GM12865 (cell line): ENCODE results near the gene AGAP5.
"Not testable (repeated sequence)": the region's sequence is repeated elsewhere in the genome, so short reads cannot be mapped to it uniquely, and the experiment has no call there.

Experiments
- DNase-seq: peaks from one replicate; pipeline ENCODE4 v3.0.0; 2010; ENCODE audit warnings: low read depth
- H3K4me3 ChIP-seq: 2 replicates; pipeline ENCODE4 v1.5.1; 2011; ENCODE audit warnings: mild to moderate bottlenecking, low read depth, low read length, control low read depth
- CTCF ChIP-seq: IDR thresholded peaks from 2 replicates; pipeline ENCODE4 v1.5.1; 2011; ENCODE audit warnings: low read length, control low read depth, low read depth, inconsistent platforms; ENCODE audit not compliant: insufficient read depth; ENCODE audit errors: missing control alignments

Gene AGAP5

DNA sequence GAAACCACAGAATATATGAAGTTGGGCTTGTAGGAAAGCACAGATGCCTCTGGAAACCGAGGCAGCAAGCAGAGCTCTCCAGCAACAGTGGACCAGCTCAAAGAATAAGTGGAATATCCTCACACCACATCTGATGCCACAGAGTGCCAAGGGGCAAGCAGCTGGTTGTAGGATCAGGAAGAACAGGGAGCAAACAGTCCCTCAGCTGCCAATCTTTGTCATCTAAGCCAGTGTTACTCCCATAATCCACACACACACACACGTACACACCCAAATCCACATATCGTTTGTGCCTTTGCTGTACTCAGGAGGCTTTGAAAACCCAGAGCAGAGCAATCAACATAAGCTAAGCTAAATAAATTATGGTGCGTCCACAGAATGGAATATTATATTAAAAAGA is 25.6 kb upstream of the AGAP5 start:
- TF ChIP-seq CTCF, result no peak
- no peak for DNase-seq
- no peak overlapping the region for H3K4me3 ChIP-seq

- H3K4me3 ChIP-seq, DNase-seq: not testable (repeated sequence)
Observed at GRCh38 chr10:73720561-73720960, 22.7 kb upstream of the AGAP5 start.

GRCh38 chr10:73717556-73717955 is 19.6 kb upstream of the AGAP5 start:
- no peak for TF ChIP-seq CTCF
- H3K4me3 ChIP-seq, result no peak overlapping the region
- DNase-seq, result no peak

DNA sequence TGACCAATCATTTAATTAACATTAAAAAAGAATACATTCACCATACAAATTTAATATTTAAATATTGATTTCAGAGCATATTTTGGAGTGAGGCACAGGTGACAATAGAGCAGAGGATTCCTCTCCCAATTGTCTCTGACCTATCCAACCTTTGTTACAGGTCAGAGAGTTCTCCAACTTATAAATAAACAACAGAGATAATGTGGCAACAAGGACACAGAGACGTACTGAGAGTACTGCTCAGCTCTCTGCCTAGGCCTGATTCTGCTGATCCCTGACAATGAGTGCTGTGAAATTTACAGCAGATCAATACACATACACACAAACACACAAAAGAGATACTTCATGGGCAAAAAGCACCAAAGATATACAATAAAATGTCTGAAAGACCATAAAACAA is 18.3 kb upstream of the AGAP5 start:
- no peak for DNase-seq
- H3K4me3 ChIP-seq, result no peak overlapping the region
- no peak for TF ChIP-seq CTCF

- H3K4me3 ChIP-seq, DNase-seq: not testable (repeated sequence)
Observed at GRCh38 chr10:73715179-73716156, 17.6 kb upstream of the AGAP5 start.

GRCh38 chr10:73714483-73714882 is 16.6 kb upstream of the AGAP5 start:
- not testable (repeated sequence) for H3K4me3 ChIP-seq, DNase-seq

GRCh38 chr10:73713912-73714311 is 16.0 kb upstream of the AGAP5 start:
- DNase-seq, H3K4me3 ChIP-seq: not testable (repeated sequence)

DNA sequence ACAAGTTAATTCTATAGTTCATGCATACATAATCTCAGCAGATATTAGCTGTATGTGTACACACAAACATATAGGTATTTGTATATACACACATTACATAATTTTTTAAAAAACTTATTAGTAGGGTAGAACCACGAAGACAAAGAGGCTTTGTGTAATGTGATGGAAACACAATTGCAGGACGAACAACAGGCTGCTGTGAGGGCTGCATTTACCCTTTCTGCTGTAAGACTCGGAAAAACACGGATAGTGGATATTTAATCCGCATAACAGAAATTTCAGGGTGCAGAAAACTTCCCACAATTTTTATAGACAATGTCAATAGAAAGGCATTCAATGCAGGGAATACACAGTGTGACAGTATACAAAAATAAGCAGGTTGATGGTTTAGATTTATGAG is 13.8 kb upstream of the AGAP5 start:
- DNase-seq, H3K4me3 ChIP-seq: not testable (repeated sequence)

DNA sequence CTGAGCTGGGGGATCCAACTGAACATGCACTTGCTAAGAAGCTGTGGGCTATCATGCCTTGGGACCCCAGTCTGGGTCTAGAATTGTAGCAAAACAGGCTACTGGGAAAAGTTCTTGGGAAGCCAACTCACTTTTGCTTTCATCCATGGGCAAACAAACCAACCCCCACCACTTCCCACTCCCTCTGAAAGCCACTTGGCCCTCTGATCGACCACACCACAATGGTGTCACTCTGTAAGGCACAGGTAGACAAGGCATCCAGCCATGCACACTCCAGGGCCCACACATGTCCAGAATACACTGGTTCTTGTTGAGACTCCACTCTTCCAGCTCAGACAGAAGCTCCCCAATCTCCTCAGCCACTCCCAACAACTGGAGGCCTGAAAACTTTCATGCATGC is 10.2 kb upstream of the AGAP5 start:
- not testable (repeated sequence) for H3K4me3 ChIP-seq, DNase-seq

DNA sequence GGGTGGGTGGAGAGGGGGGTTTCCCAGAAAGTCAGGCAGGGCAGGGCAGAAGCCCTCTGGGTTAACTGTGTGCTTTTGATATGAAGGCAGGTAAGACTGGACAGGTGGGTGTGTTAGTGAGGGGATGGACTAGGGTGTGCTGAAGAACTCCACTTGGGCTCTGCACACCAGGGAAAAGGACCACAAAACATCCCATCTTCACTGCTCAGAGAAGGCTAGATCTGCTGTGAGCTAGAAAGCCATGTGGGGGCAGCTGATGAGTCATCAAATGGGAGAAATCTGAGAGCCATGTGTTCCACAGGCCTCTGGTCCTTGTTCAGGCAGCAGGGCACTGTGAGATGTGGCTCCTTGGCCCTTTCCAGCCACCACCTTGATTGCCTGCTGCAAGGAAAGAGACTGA is 9.7 kb upstream of the AGAP5 start:
- not testable (repeated sequence) for DNase-seq, H3K4me3 ChIP-seq

DNA sequence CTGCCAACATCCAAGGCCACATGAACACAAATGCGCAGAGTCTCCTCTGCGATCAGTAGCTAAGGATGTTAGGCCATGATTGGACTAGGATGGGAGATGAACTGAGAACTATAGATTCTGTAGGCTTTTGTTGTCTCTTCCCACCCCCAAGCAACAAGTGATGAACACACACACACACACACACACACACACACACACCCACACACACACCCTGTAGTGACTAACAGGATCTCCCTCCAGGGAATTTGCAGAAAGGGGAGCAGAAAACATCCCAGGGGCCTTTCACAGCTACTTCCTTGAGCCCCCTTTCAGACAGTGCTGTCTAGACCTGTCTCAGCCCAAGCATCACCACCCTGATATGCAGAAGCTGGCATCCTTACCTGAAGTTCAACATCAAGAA is 8.6 kb upstream of the AGAP5 start:
- not testable (repeated sequence) for DNase-seq, H3K4me3 ChIP-seq

- not testable (repeated sequence) for H3K4me3 ChIP-seq, DNase-seq
Observed at GRCh38 chr10:73705506-73706072, 7.7 kb upstream of the AGAP5 start.

DNA sequence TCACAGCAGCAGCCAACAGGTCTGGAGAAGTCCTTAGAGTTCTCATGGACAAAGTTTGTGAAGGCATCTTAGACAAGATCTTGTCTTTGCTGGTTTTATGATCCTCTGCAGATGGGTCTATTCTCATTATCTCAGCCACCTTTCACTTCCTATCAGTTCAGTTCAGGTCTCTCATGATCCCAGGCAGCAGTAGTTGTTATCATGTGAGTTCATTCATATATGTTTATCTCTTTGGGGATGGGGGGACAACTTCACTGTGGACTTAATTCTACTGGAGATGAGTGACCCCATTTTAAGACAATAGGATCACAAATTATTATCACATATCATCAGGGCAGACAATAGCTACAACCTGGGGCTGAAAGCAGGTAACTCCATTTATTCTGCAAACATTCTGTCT is 6.0 kb upstream of the AGAP5 start:
- DNase-seq, H3K4me3 ChIP-seq: not testable (repeated sequence)

DNA sequence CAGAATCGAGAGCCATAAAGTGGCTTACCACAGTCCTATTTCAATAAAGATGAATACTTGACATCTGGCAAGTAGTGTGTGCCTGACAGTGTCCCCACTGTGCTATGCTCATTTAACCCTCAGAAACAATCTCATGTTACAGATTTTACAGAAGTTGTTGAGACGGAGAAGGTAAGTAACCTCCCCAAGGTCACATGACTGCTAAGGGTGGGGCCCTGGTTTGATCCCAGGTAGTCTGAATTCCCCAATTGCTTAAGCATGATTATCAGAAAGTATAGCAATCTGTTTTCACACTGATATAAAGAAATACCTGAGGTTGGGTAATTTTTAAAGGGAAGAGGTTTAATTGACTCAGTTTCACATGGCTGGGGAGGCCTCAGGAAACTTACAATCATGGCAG is 910 bp upstream of the AGAP5 start:
- DNase-seq, H3K4me3 ChIP-seq: not testable (repeated sequence)

DNA sequence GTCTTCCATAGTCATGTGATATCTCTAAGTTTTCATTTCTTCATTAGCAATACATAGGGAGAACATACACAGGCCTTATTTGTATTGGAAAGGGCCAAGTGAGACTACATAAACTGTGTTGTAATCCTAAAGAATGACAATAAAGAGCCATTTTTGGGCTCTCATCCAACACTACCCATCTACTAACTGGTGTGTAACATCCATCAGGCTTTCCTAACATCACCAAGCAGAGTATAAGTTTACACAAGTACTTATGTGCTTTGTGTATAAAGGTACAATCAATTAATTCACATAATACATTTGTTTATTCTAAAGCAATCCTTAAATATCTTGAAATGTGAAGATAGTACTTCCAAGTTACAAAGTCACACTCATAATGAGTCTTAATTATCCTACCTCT is 2.6 kb downstream of the AGAP5 start:
- DNase-seq, H3K4me3 ChIP-seq: not testable (repeated sequence)

DNA sequence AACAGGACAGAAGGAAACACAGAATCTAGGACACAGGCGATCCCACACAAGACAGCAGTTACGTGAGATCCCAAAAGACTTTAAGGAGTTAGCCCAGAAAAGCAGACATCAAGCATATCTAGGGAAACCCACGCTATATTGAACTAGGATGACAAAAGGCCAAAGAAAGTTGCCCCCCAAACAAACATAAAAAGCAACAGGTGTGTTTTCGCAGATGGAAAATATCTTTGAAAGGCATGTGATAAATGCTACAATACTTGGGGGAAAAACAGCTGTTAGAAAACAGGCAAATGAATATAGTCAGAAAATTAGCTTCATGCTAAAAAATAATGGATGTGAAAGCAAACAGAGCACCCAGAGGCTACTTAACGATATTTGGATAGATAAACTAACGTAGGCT is 7.2 kb downstream of the AGAP5 start:
- DNase-seq, H3K4me3 ChIP-seq: not testable (repeated sequence)
